ENCODE measurements around the gene HSD11B1L.

Gene HSD11B1L

GRCh38 chr19:5680437-5681368 lies at the start of gene HSD11B1L, which contains the start of gene MICOS13:
Gene HSD11B1L, plus strand, starts transcription at chr19:5681027. Its CDS starts 3,806 bp downstream, at chr19:5684833.
Gene MICOS13, minus strand, starts transcription at chr19:5680516. Its CDS starts 30 bp downstream, at chr19:5680486.
- DNase-seq: peak; percentile 100

- DNase-seq: no peak
These were observed 49.1 kb upstream of the HSD11B1L start for GRCh38 chr19:5631567-5632240.

- DNase-seq: no peak
These were observed 48.6 kb upstream of the HSD11B1L start for GRCh38 chr19:5632241-5632612.

GRCh38 chr19:5632657-5633056 lies 48.2 kb upstream of the HSD11B1L start:
- DNase-seq: no peak

- no peak for DNase-seq
These were observed 45.4 kb upstream of the HSD11B1L start for GRCh38 chr19:5635427-5635826.

GRCh38 chr19:5637971-5638370 lies 42.9 kb upstream of the HSD11B1L start:
- DNase-seq: no peak

GRCh38 chr19:5641171-5641570 lies 39.7 kb upstream of the HSD11B1L start:
- DNase-seq: no peak

- DNase-seq: no peak
These were observed 38.6 kb upstream of the HSD11B1L start for GRCh38 chr19:5642204-5642603.

GRCh38 chr19:5643060-5643459 lies 37.8 kb upstream of the HSD11B1L start:
- DNase-seq: no peak

GRCh38 chr19:5644037-5644436 lies 36.8 kb upstream of the HSD11B1L start:
- DNase-seq: no peak

- DNase-seq: no peak
These were observed 35.4 kb upstream of the HSD11B1L start for GRCh38 chr19:5645409-5645808.

- DNase-seq: no peak
These were observed 34.1 kb upstream of the HSD11B1L start for GRCh38 chr19:5646703-5647102.

- DNase-seq: no peak
These were observed 32.4 kb upstream of the HSD11B1L start for GRCh38 chr19:5648464-5648863.

GRCh38 chr19:5651361-5651760 lies 29.5 kb upstream of the HSD11B1L start:
- no peak for DNase-seq

GRCh38 chr19:5652261-5652660 lies 28.6 kb upstream of the HSD11B1L start:
- DNase-seq: no peak

- no peak for DNase-seq
These were observed 25.9 kb upstream of the HSD11B1L start for GRCh38 chr19:5654931-5655330.

- no peak for DNase-seq
These were observed 25.4 kb upstream of the HSD11B1L start for GRCh38 chr19:5655412-5655811.

- DNase-seq: no peak
These were observed 19.3 kb upstream of the HSD11B1L start for GRCh38 chr19:5661483-5661882.

GRCh38 chr19:5663904-5664303 lies 16.9 kb upstream of the HSD11B1L start:
- no peak for DNase-seq

GRCh38 chr19:5664515-5664914 lies 16.3 kb upstream of the HSD11B1L start:
- no peak for DNase-seq

- DNase-seq: no peak
These were observed 14.9 kb upstream of the HSD11B1L start for GRCh38 chr19:5665781-5666513.

- no peak for DNase-seq
These were observed 13.8 kb upstream of the HSD11B1L start for GRCh38 chr19:5666921-5667610.

Data from hematopoietic multipotent progenitor cell treated with erythropoietin and hydrocortisone succinate and interleukin-3 and kit ligand, for 4 days (in vitro differentiated cells).